OCI-LY1 (cell line): ENCODE measurements around the gene CLSTN3.

Source experiments
- H2AFZ ChIP-seq: fragments of 200-600 bp; sonication (generic), shearing (Covaris generic); 2 replicates; pipeline ENCODE4 v1.6.0; 2014; ENCODE audit warnings: antibody characterized with exemption, mild to moderate bottlenecking, low read length
- H3F3A ChIP-seq: fragments of 200-600 bp; sonication (generic), shearing (Covaris generic); 2 replicates; pipeline ENCODE4 v1.6.0; 2014; ENCODE audit warnings: mild to moderate bottlenecking, antibody characterized with exemption, low read length, moderate library complexity; ENCODE audit not compliant: insufficient read depth
- H3K27ac ChIP-seq: fragments of 200-600 bp; sonication (generic); 2 replicates; pipeline ENCODE4 v1.5.1; 2014; ENCODE audit warnings: low read length, mixed run types, mild to moderate bottlenecking, low read depth; ENCODE audit not compliant: poor library complexity, severe bottlenecking
- H3K27me3 ChIP-seq: fragments of 200-600 bp; sonication (generic); 2 replicates; pipeline ENCODE4 v1.6.0; 2014; ENCODE audit warnings: antibody characterized with exemption, mild to moderate bottlenecking, low read length, moderate library complexity; ENCODE audit not compliant: insufficient read depth
- H3K36me3 ChIP-seq: fragments of 200-600 bp; sonication (generic); 2 replicates; pipeline ENCODE4 v1.6.1; 2014; ENCODE audit warnings: mild to moderate bottlenecking, antibody characterized with exemption, low read length, moderate library complexity, mixed read lengths; ENCODE audit not compliant: insufficient read depth
- H3K4me1 ChIP-seq: fragments of 200-600 bp; sonication (generic); 2 replicates; pipeline ENCODE4 v1.5.1; 2014; ENCODE audit warnings: mild to moderate bottlenecking, low read length, moderate library complexity; ENCODE audit not compliant: insufficient read depth, severe bottlenecking
- H3K4me2 ChIP-seq: fragments of 200-600 bp; sonication (generic), shearing (Covaris generic); 2 replicates; pipeline ENCODE4 v1.6.1; 2014; ENCODE audit warnings: low read length
- H3K4me3 ChIP-seq: fragments of 200-600 bp; sonication (generic); 2 replicates; pipeline ENCODE4 v1.5.1; 2014; ENCODE audit warnings: low read length, low read depth, mild to moderate bottlenecking, mixed read lengths; ENCODE audit not compliant: poor library complexity, severe bottlenecking
- H3K79me2 ChIP-seq: fragments of 200-600 bp; shearing (Covaris generic); 2 replicates; pipeline ENCODE4 v1.6.1; 2016; ENCODE audit warnings: mixed run types, low read length, mixed read lengths; ENCODE audit not compliant: insufficient read depth
- H3K9ac ChIP-seq: fragments of 200-600 bp; sonication (generic), shearing (Covaris generic); 2 replicates; pipeline ENCODE4 v1.6.1; 2014; ENCODE audit warnings: mild to moderate bottlenecking, low read length, mixed read lengths
- H3K9me2 ChIP-seq: fragments of 200-600 bp; sonication (generic), shearing (Covaris generic); 2 replicates; pipeline ENCODE4 v1.6.1; 2014; ENCODE audit warnings: low read depth, mild to moderate bottlenecking, low read length, mixed read lengths
- H3K9me3 ChIP-seq: fragments of 200-600 bp; shearing (Covaris generic); 2 replicates; pipeline ENCODE4 v1.6.1; 2014; ENCODE audit warnings: low read length, mixed read lengths
- H4K20me1 ChIP-seq: fragments of 200-600 bp; sonication (generic), shearing (Covaris generic); 2 replicates; pipeline ENCODE4 v1.6.0; 2016; ENCODE audit warnings: mild to moderate bottlenecking, low read length; ENCODE audit not compliant: insufficient read depth
- CTCF ChIP-seq: fragments of 200-600 bp; sonication (generic), shearing (Covaris generic); IDR thresholded peaks from 2 replicates; pipeline ENCODE4 v1.5.1; 2017; ENCODE audit warnings: mild to moderate bottlenecking, antibody characterized with exemption, low read length, moderate library complexity, mixed read lengths
- EZH2 ChIP-seq: fragments of 200-600 bp; sonication (generic), shearing (Covaris generic); IDR thresholded peaks from 2 replicates; pipeline ENCODE4 v1.8.0; 2017; ENCODE audit warnings: borderline replicate concordance, mixed run types, mild to moderate bottlenecking, antibody characterized with exemption, low read length, moderate library complexity, mixed read lengths

CLSTN3 gene

GRCh38 chr12:7093486-7093885 lies 36.7 kb upstream of the CLSTN3 start:
- Histone ChIP-seq H3K36me3 (no peaks in the 10 kb centered on the region), H3F3A (no peaks in the 10 kb centered on the region), H3K9me2 (no peaks in the 10 kb centered on the region), H3K4me1 (no peaks in the 10 kb centered on the region), H3K27me3 (peaks cover 5% of the 10 kb centered on the region; the same call in 1 of the 2 replicates), H3K27ac (no peak overlapping the region), H3K9ac (no peak overlapping the region), H3K9me3 (no peaks in the 10 kb centered on the region), H2AFZ (no peak overlapping the region), H3K79me2 (no peaks in the 10 kb centered on the region), H3K4me3 (no peak overlapping the region), H3K4me2 (no peak overlapping the region), H4K20me1 (no peaks in the 10 kb centered on the region)
- TF ChIP-seq EZH2 (no peak), CTCF (no peak)

GRCh38 chr12:7093892-7094291 lies 36.3 kb upstream of the CLSTN3 start:
- peaks cover 5% of the 10 kb centered on the region; the same call in 1 of the 2 replicates for H3K27me3 ChIP-seq
- no peaks in the 10 kb centered on the region for H3K79me2 ChIP-seq
- no peaks in the 10 kb centered on the region for H3K9me2 ChIP-seq
- TF ChIP-seq CTCF (no peak), EZH2 (no peak)
- no peak overlapping the region for H3K27ac ChIP-seq
- no peaks in the 10 kb centered on the region for H3K9me3 ChIP-seq
- H3K4me2 ChIP-seq, result no peak overlapping the region
- H3K4me1 ChIP-seq, result no peaks in the 10 kb centered on the region
- H2AFZ ChIP-seq, result no peak overlapping the region
- H4K20me1 ChIP-seq, result no peaks in the 10 kb centered on the region
- no peak overlapping the region for H3K9ac ChIP-seq
- no peaks in the 10 kb centered on the region for H3K36me3 ChIP-seq
- H3K4me3 ChIP-seq, result no peak overlapping the region
- H3F3A ChIP-seq, result no peaks in the 10 kb centered on the region

- Histone ChIP-seq H3K9ac (no peak overlapping the region), H3K27ac (no peak overlapping the region), H3F3A (no peaks in the 10 kb centered on the region), H3K4me1 (no peaks in the 10 kb centered on the region), H3K4me3 (no peak overlapping the region), H3K36me3 (no peaks in the 10 kb centered on the region), H3K4me2 (no peak overlapping the region), H2AFZ (no peak overlapping the region), H3K27me3 (peaks cover 5% of the 10 kb centered on the region; the same call in 1 of the 2 replicates), H3K9me2 (no peaks in the 10 kb centered on the region), H4K20me1 (no peaks in the 10 kb centered on the region), H3K9me3 (no peaks in the 10 kb centered on the region), H3K79me2 (no peaks in the 10 kb centered on the region)
- TF ChIP-seq CTCF (no peak), EZH2 (no peak)
These were observed 33.9 kb upstream of the CLSTN3 start for GRCh38 chr12:7096006-7096932.
